ENCODE measurements around the gene ASPSCR1. TPM values are rescaled to one million over a fixed set of nuclear protein-coding genes. Genes with fewer than 3 reads are reported as not detected.

ASPSCR1 gene
- total and polyA plus RNA-seq, 2 of the 8 experiments (the other 6 are each of a cell fraction or from before 2014, with no cell fraction given): 33.3 to 43.7 TPM

DNA sequence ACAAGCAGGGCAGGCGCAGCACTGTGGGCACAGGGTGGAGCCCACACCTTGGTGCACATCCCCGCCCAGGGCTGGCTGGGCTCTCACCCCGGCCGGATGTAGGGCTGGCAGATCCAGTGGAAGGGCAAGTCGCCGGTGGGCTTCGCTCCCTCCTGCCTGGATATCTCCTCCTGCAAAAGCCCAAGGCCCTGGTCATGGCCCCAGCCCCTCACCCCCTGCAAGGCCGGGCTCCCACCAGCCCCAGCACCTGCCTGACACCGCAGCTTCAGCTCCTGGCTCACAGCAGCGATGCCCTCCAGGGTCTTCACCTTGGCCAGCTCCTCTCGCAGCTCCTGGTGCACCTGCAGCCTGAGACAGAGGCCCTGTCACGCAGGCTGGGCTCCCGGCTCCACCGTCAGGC, 83.2 kb downstream of the ASPSCR1 start (continued):
- no peak for TF ChIP-seq CEBPB (IDR thresholded peaks at IDR 0.05; ENCODE audit: low read depth, low read length)
- TF ChIP-seq CHD2 (IDR thresholded peaks at IDR 0.05; ENCODE audit: low read length): no peak
